Measurements from ENCODE around the gene PALS1. TPM values are rescaled to one million over a fixed set of nuclear protein-coding genes. Genes with fewer than 3 reads are reported as not detected.

The PALS1 gene
- total and polyA plus RNA-seq, 2 of the 8 experiments (the other 6 are each of a cell fraction or from before 2014, with no cell fraction given), result 6.7 to 25.1 TPM

- TF ChIP-seq CTCF (IDR thresholded peaks at IDR 0.05; ENCODE audit: control extremely low read depth in 1 of 3, insufficient read depth in 1 of 3, low read depth in 1 of 3, low read length in 3 of 3), result no peak
Measured at GRCh38 chr14:67237591-67237990, 3.6 kb upstream of the PALS1 start (continued).
